Esophagus (tissue), 2 donors: ENCODE measurements around the gene MFSD2A. TPM values are rescaled to one million over a fixed set of nuclear protein-coding genes. Genes with fewer than 3 reads are reported as not detected.

ENCODE experiments used
- H3K27ac ChIP-seq, 2 donors: one replicate each; pipeline ENCODE4 v1.5.1; 2013; ENCODE audit warnings: low read depth in 2 of 2, mild to moderate bottlenecking in 2 of 2, inconsistent platforms in 1 of 2, low read length in 1 of 2, moderate library complexity in 1 of 2
- H3K27me3 ChIP-seq, 2 donors: one replicate each; pipeline ENCODE4 v1.6.1; 2013; ENCODE audit warnings: low read length in 2 of 2, control low read depth in 1 of 2, mild to moderate bottlenecking in 1 of 2; ENCODE audit not compliant: insufficient read depth in 2 of 2, control insufficient read depth in 1 of 2
- H3K36me3 ChIP-seq, 2 donors: one replicate each; pipeline ENCODE4 v1.6.1; 2013; ENCODE audit warnings: low read length in 1 of 2; ENCODE audit not compliant: control insufficient read depth in 2 of 2, insufficient read depth in 2 of 2
- H3K4me1 ChIP-seq, 2 donors: one replicate each; pipeline ENCODE4 v1.6.1; 2013; ENCODE audit warnings: low read length in 1 of 2; ENCODE audit not compliant: control insufficient read depth in 2 of 2, insufficient read depth in 2 of 2
- H3K4me3 ChIP-seq, 2 donors: one replicate each; pipeline ENCODE4 v1.5.1; 2013; ENCODE audit warnings: low read length in 2 of 2, mild to moderate bottlenecking in 2 of 2, low read depth in 1 of 2, moderate library complexity in 1 of 2
- H3K9me3 ChIP-seq, 2 donors: one replicate each; pipeline ENCODE4 v1.6.1; 2013; ENCODE audit warnings: mild to moderate bottlenecking in 2 of 2, low read depth in 1 of 2, low read length in 1 of 2, moderate library complexity in 1 of 2; ENCODE audit not compliant: control insufficient read depth in 2 of 2, insufficient read depth in 1 of 2
- WGBS, 2 donors: extraction: QIAGEN DNeasy Blood & Tissue Kit; methylation state at CpG; one replicate each; pipeline ENCODE4 v1.1.7; 2013; 5-methylcytosine and 5-hydroxymethylcytosine counted together
- polyA plus RNA-seq, 2 donors: library from polyadenylated mRNA; stranded (reverse); fragments of 200-250 nt; gene quantifications; one replicate each; pipeline ENCODE4 v1.2.3, GENCODE V29; 2013
- donor health status: healthy with polysubstance abuse.
- donor health status: Bipolar disorder and iron deficiency.

The MFSD2A gene
- polyA plus RNA-seq, 2 donors: 14.5 to 30.4 TPM

DNA sequence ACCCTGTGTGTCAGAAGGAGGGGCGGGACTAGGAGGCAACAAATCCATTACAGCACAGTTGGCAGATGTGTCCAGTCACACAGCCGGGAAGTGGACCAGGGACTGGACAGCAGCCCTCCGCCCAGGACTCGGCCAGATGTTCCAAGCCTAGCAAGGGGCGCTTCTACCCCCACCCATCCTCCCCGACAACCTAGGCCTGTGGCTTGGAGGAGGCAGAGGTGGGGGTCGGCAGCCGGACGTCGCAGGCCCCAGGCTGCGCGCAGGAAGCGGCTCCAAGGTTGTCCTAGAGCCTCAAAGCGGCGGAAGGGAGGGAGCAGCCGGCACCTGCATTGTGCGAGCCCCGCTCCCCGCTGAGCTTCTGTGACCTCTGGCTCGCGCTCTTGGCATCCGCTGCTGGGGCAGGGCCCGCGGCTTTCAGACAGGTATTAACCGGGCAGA lies 32.7 kb upstream of the MFSD2A start:
- WGBS, 2 donors: 38 to 40% methylated on average over 25 of the region's 25 CpGs
- H3K36me3 ChIP-seq: no peaks in the 10 kb centered on the region
- H3K9me3 ChIP-seq: no peaks in the 10 kb centered on the region
- H3K27me3 ChIP-seq: no peaks in the 10 kb centered on the region
- H3K4me1 ChIP-seq: peaks cover 6 to 21% of the 10 kb centered on the region in 2 donors
- H3K27ac ChIP-seq: no peak overlapping the region
- H3K4me3 ChIP-seq: peak overlapping the region in 1 of 2 donors; percentile 2

DNA sequence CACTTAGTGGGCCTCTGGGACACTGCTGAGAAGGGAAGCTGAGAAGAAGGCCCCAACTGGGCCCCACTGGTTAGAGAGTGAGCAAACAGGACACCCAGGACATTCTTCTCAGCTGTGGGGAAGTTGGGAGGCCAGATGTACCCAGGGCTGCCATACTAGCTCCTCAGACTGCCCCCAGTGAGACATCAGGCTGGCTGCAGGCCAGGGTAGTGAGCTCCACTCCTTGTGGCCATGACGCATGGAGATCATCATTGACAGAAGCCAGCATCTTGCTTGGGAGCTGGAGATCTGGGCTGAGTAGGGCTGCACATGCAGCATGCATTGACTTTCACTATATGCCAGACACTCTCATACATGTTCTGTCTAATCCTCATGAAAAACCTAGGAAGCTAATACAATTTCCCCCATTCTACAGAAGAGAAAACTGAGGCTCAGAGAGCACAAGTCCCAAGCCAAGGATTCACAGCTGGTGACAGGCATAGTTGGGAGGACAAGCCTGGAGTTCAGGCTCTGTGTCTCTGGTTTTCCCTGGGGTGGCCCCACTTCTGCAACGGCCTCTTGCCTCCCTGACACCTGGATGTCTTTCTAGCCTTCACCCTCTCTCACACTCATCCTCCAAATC lies 29.1 kb upstream of the MFSD2A start:
- H3K36me3 ChIP-seq: no peaks in the 10 kb centered on the region
- H3K27ac ChIP-seq: peak overlapping the region in 1 of 2 donors; percentile 17
- WGBS, 2 donors: 83% methylated on average over 2 of the region's 2 CpGs
- no peaks in the 10 kb centered on the region for H3K9me3 ChIP-seq
- peaks cover 6 to 21% of the 10 kb centered on the region in 2 donors for H3K4me1 ChIP-seq
- H3K27me3 ChIP-seq: no peaks in the 10 kb centered on the region
- no peak overlapping the region for H3K4me3 ChIP-seq

DNA sequence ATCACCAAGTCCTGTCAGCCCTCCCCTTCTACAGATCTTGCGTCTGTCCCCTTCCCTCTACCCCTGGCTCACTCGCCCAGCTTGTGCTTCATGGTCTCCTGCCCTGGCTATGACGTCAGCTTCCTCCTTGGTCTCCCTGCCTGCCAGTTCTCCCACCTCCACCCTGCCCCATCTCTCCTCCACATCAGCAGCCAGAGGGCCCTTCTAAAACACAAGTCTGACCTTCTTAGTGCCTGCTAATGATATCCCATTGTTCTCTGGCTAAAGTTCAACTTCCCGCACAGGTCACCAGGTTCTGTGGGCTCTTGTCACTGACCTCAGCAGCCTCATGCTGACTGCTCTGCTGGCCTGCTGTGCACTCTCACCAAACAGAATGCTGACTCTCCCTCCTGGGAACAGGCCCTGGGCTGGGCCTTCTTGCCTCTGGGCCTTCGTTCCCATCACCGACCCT lies 28.6 kb upstream of the MFSD2A start:
- H3K4me1 ChIP-seq: peaks cover 6 to 21% of the 10 kb centered on the region in 2 donors

DNA sequence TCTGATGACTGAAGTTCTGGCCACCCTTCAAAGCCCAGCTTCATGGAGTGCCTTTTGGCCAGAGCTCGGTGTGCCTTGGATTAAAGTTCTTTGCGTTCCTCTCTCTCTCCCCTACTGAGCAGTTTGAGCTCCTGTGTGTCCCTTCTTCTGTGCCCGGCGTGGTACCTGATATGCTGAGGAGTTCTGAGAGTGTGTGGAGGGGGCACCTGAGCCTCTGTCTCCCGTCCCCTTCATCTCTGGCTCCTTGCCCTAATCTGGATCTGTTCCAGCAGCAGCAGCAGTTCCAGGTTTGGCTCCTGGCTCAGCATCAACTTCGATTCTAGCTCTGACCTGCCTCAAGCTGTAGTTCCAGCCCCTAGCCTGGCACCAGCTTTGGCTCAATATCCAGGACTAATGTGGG lies 28.1 kb upstream of the MFSD2A start:
- Histone ChIP-seq H3K36me3 (no peaks in the 10 kb centered on the region), H3K4me3 (no peak overlapping the region), H3K27ac (peak overlapping the region; percentile 32 to 58), H3K4me1 (peaks cover 6 to 21% of the 10 kb centered on the region in 2 donors), H3K27me3 (no peaks in the 10 kb centered on the region), H3K9me3 (no peaks in the 10 kb centered on the region)
- WGBS, 2 donors: 38 to 44% methylated on average over 6 of the region's 6 CpGs

More for the DNA sequence above, 28.6 kb upstream of the MFSD2A start:
- Histone ChIP-seq H3K27me3 (no peaks in the 10 kb centered on the region), H3K27ac (peak overlapping the region; percentile 32 to 58), H3K4me3 (no peak overlapping the region), H3K36me3 (no peaks in the 10 kb centered on the region), H3K9me3 (no peaks in the 10 kb centered on the region)
- WGBS, 2 donors: 32 to 35% methylated on average over 6 of the region's 6 CpGs

DNA sequence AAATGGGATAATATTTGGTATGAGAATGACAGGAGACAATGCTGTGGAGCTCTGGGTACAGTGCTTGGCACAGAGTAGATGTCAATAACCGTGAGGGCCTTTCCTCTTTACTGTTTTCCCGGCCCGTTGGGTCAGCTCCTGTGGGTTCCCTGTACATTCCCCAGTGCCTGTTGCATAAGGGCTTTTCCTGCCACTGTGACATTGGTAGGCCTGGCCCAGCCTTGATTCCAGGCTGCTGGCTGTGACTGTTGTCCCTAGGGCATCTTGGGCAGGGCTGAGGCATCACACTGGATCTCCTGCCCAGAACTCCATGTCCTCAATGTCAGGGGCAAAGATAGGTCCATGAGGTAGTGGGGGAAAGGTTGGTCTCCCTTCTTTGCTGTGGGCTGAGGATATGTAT lies 27.4 kb upstream of the MFSD2A start:
- Histone ChIP-seq H3K27me3 (no peaks in the 10 kb centered on the region), H3K4me3 (no peak overlapping the region), H3K36me3 (no peaks in the 10 kb centered on the region), H3K9me3 (no peaks in the 10 kb centered on the region), H3K27ac (peak overlapping the region; percentile 32 to 58), H3K4me1 (peaks cover 3 to 15% of the 10 kb centered on the region in 2 donors)
- 37 to 69% methylated on average over 3 of the region's 3 CpGs for WGBS, 2 donors

DNA sequence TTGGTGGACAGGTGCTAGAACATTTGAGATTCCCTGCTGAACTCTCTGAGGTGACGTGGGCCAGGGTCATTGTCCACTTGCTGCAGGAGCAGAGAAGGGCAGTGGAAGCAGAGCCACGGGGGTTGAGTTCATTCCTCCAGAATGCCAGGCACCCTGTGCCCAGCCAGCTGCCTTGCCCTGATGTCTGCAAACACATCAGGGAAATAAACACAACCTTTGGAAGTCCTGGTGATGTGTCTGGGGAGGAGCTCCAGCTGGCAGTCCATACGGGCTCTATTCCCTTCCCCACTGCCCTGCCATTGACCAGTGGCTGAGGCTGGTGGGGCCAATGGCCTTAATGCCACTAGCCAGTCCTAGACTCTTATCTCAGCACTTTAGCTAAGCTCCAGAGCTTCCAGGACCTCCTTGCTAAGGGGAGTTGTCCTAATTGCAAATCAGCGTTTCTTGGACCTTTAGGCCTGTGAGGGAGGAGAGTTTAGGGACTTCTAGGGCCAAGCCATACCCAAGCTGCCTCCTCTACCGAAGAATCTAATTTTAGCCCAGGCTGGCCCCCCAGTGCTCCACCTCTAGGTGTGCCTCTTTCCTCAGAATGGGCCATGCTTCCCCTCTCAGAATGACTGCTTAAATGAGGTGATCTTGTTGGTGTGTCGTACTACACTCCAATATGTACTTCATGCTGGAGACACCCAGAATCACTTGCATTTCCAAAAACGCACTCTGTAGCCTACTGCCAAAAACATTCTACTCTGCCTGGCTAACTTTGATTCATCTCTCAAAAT lies 25.9 kb upstream of the MFSD2A start:
- H3K4me1 ChIP-seq: peaks cover 3 to 15% of the 10 kb centered on the region in 2 donors
- H3K27me3 ChIP-seq: no peaks in the 10 kb centered on the region
- no peak overlapping the region for H3K4me3 ChIP-seq
- H3K9me3 ChIP-seq: no peaks in the 10 kb centered on the region
- no peak overlapping the region for H3K27ac ChIP-seq
- H3K36me3 ChIP-seq: no peaks in the 10 kb centered on the region
- WGBS, 2 donors: 69 to 72% methylated on average over 7 of the region's 7 CpGs

DNA sequence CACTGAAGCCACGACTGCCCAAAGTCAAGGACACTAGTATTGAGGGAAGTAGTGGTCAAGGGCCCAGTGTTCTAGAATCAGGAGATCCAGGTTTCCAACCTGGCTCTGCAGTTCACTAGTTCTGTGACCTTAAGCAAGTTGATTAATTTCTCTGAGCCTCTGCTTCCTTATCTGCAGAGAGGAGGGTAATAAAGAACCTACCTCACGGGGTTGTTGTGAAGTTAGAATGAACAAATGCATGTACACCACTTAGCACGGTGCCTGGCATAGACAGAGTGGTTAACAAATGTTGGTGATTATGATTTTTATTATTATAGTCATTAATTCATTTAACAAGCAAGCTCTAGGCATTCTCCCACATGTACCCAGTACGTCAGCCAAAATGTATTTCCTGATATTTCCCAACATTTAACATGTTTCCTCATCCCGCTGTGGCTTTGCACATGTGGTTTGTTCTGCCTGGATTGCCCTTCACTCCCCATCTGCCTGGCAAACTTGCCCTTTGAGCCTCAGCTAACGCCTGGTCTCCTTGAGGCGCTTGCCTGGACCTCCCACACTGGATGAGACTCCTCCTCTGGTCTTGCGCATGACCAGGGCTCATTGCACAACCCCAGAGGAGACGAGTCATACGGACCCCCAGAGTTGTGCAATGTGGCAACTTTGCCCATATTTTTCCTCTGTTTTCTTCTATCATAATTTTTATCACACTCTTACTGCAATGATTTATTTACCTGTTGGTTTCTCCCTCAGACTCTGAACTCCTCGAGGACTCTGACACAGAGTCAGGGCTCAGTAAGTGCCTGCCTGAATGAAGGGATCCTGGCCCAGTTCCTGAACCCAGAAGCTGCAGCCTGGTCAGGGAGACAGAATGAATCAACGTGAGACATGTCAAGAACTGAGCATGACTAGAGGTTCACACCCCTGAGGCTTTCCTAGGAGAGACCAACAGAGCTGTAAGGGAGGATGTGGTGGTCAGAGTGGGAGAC lies 20.7 kb upstream of the MFSD2A start:
- WGBS, 2 donors: 30 to 35% methylated on average over 12 of the region's 12 CpGs
- Histone ChIP-seq H3K27me3 (no peaks in the 10 kb centered on the region), H3K4me3 (no peak overlapping the region), H3K27ac (peak overlapping the region; percentile 61 to 81), H3K9me3 (no peaks in the 10 kb centered on the region), H3K36me3 (no peaks in the 10 kb centered on the region), H3K4me1 (peaks cover 0 to 3% of the 10 kb centered on the region in 2 donors)

DNA sequence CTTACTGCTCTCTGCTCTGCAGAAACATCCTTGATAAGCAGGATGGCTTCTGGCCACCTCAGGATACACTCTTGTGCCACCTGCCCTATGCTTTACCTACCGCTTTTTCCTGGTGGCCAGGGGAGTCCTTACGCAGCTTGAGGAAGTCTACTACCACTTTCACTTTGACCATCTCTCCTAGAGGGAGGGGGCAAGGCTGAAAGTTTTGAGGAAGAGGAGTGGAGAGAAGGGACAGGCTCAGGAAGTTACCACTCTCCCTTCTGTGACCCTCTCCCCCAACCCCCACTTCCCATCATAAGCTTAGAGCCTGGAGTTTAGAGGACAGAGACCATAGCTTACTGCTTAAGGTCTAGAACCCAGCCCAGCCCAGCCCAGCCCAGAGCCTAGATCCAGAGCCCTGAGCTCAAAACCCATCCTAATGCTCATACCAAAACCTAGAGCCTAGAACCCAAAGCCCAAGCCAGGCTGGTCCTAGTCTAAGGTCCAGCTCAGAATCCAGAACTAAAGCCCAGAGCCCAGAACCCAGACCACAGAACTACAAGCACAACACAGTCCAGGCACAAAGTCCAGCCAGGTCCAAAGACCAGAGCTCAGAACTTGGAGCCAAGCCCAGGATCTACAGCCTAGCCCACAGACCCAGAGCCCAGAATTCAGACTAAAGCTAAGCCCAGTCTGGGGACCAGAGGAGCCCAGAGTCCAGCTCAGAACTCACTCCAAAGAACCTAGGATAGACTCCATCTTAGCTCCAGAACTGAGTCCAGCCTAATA lies 18.0 kb upstream of the MFSD2A start:
- Histone ChIP-seq H3K4me1 (peaks cover 5 to 9% of the 10 kb centered on the region in 2 donors), H3K9me3 (no peaks in the 10 kb centered on the region), H3K27ac (no peak overlapping the region), H3K4me3 (no peak overlapping the region), H3K27me3 (no peaks in the 10 kb centered on the region), H3K36me3 (no peaks in the 10 kb centered on the region)
- WGBS, 2 donors: 85 to 90% methylated on average over 2 of the region's 2 CpGs
